ENCODE measurements around the gene CCDC33.

DNA sequence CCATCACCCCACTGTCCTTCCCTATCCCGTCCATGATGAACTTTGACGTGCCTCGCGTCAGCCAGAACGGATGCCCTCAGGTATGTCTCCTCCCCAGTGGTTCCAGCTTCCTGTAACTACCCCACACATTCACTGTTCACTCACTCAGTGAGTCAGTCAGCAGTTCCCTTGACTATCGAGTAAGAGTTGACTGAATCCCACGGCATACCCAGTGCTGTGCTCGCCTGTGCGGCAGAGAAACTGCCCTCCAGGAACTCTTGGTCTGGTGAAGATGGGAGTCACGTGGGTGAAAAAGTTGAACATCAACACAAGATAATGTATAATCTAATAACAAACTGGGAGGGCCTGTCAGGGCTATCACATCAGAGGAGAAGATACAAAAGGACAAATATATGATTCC lies 36.7 kb downstream of the CCDC33 start:
- TF ChIP-seq TAF1 (IDR thresholded peaks at IDR 0.05; ENCODE audit: borderline replicate concordance, low read depth, low read length) (no peak), FOS (IDR thresholded peaks at IDR 0.05; ENCODE audit: borderline replicate concordance, extremely low read depth, insufficient read length) (no peak), CREB1 (IDR thresholded peaks at IDR 0.05; ENCODE audit: low read depth) (no peak), EGR1 (IDR thresholded peaks at IDR 0.05; ENCODE audit: borderline replicate concordance in 1 of 2, low read depth in 2 of 2, low read length in 2 of 2) (no peak), YBX1 (IDR thresholded peaks at IDR 0.05) (no peak)
- TF ChIP-seq, protein P1, sequence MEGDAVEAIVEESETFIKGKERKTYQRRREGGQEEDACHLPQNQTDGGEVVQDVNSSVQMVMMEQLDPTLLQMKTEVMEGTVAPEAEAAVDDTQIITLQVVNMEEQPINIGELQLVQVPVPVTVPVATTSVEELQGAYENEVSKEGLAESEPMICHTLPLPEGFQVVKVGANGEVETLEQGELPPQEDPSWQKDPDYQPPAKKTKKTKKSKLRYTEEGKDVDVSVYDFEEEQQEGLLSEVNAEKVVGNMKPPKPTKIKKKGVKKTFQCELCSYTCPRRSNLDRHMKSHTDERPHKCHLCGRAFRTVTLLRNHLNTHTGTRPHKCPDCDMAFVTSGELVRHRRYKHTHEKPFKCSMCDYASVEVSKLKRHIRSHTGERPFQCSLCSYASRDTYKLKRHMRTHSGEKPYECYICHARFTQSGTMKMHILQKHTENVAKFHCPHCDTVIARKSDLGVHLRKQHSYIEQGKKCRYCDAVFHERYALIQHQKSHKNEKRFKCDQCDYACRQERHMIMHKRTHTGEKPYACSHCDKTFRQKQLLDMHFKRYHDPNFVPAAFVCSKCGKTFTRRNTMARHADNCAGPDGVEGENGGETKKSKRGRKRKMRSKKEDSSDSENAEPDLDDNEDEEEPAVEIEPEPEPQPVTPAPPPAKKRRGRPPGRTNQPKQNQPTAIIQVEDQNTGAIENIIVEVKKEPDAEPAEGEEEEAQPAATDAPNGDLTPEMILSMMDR (IDR thresholded peaks at IDR 0.05 in 2 of 3, conservative IDR thresholded peaks at IDR 0.05 in 1 of 3; ENCODE audit: control insufficient read depth in 2 of 3, extremely low read depth in 1 of 3, insufficient read depth in 1 of 3, low read depth in 3 of 3, low read length in 3 of 3), result no peak

Measured in GM12878 (cell line).